ENCODE measurements around the gene ERICH3. TPM values are rescaled to one million over a fixed set of nuclear protein-coding genes. Genes with fewer than 3 reads are reported as not detected.

Gene ERICH3
- total and polyA plus RNA-seq, 9 of the 15 experiments (the other 6 are each of a cell fraction or from before 2014, with no cell fraction given), result not detected

GRCh38 chr1:74611887-74612286 is 61.7 kb downstream of the ERICH3 start:
- DNase-seq (ENCODE audit: extremely low read depth in 1 of 4, low spot score in 3 of 4), result no peak

More at GRCh38 chr1:74611887-74612286, 61.7 kb downstream of the ERICH3 start:
- Histone ChIP-seq H3K79me2 (ENCODE audit: control insufficient read depth, insufficient read depth, low read length) (no peaks in the 10 kb centered on the region), H3K27me3 (ENCODE audit: control insufficient read depth in 2 of 2, insufficient read depth in 2 of 2, low read length in 2 of 2) (no peaks in the 10 kb centered on the region), H2AFZ (ENCODE audit: low read depth, low read length) (no peak overlapping the region), H3K9ac (ENCODE audit: insufficient read depth in 1 of 2, low read depth in 2 of 2, low read length in 2 of 2) (no peak overlapping the region), H3K36me3 (ENCODE audit: control insufficient read depth, insufficient read depth, low read length) (no peaks in the 10 kb centered on the region), H3K4me2 (ENCODE audit: insufficient read depth, low read length) (no peak overlapping the region), H3K27ac (ENCODE audit: extremely low read depth, low read depth, low read length) (no peak overlapping the region), H3K9me3 (replicated peaks; ENCODE audit: control insufficient read depth, insufficient read depth, low read depth, low read length) (no peaks in the 10 kb centered on the region), H3K4me3 (no peak overlapping the region), H3K4me1 (replicated peaks in 1 of 2; ENCODE audit: control insufficient read depth in 2 of 2, insufficient read depth in 2 of 2, low read length in 2 of 2) (no peaks in the 10 kb centered on the region), H3K9me1 (ENCODE audit: control insufficient read depth, insufficient read depth, low read length) (no peaks in the 10 kb centered on the region), H4K20me1 (replicated peaks; ENCODE audit: control insufficient read depth, insufficient read depth, low read length) (no peaks in the 10 kb centered on the region)
- BruUV-seq (replicated peaks), result no TSS peak
- ChIA-PET CTCF (ENCODE audit: low intra/inter-chr PET ratio) (no interaction called here), POLR2A (interaction anchor here (0.7 kb wide), 1 partner anchor 174 kb away, joined by 4 read pairs; no protein-coding TSS in a partner anchor)
- ATAC-seq (no peak), FAIRE-seq (no peak)
- 0% methylated on average over 2 of the region's 2 CpGs for WGBS (ENCODE audit: insufficient coverage, low coverage, missing lambda C conversion rate)
- TF ChIP-seq ZNF561 (CRISPR knock-in tag; conservative IDR thresholded peaks at IDR 0.05) (no peak), NFIC (IDR thresholded peaks at IDR 0.05) (peak; percentile 53), ARID1B (IDR thresholded peaks at IDR 0.05) (no peak), RNF219 (CRISPR knock-in tag; IDR thresholded peaks at IDR 0.05) (no peak), ZNF398 (CRISPR knock-in tag; IDR thresholded peaks at IDR 0.05) (no peak), NFIX (CRISPR knock-in tag; IDR thresholded peaks at IDR 0.05; ENCODE audit: low read depth) (peak; percentile 19; the same call in 1 of the 2 replicates)
- in situ Hi-C loops (cut with MboI) (no loop called here), intact Hi-C loops (cut with micrococcal nuclease) (no loop called here)
